Type B pancreatic cell (in vitro differentiated cells): ENCODE measurements around the gene F2RL2. TPM values are rescaled to one million over a fixed set of nuclear protein-coding genes. Genes with fewer than 3 reads are reported as not detected.

ENCODE experiments used
- DNase-seq: peaks from one replicate; pipeline ENCODE4 v3.0.0; 2021; ENCODE audit warnings: mixed read lengths; ENCODE audit not compliant: unreplicated experiment; ENCODE audit errors: extremely low spot score
- H3K27ac Mint-ChIP-seq: 2 replicates; pipeline ENCODE4 v1.8.0; 2021; ENCODE audit warnings: mild to moderate bottlenecking, mixed read lengths
- H3K27me3 Mint-ChIP-seq: 2 replicates; pipeline ENCODE4 v1.8.0; 2021; ENCODE audit warnings: mixed read lengths
- H3K36me3 Mint-ChIP-seq: 2 replicates; pipeline ENCODE4 v1.8.0; 2021; ENCODE audit warnings: mixed read lengths
- H3K4me1 Mint-ChIP-seq: one replicate; pipeline ENCODE4 v1.8.0; 2021; ENCODE audit warnings: mixed read lengths; ENCODE audit not compliant: unreplicated experiment
- H3K4me3 Mint-ChIP-seq: 2 replicates; pipeline ENCODE4 v1.8.0; 2021; ENCODE audit warnings: mild to moderate bottlenecking, mixed read lengths
- H3K9me3 Mint-ChIP-seq: 2 replicates; pipeline ENCODE4 v1.8.0; 2021; ENCODE audit warnings: mixed read lengths
- CTCF ChIP-seq: fragments of 200-600 bp; sonication (generic); conservative IDR thresholded peaks from 2 replicates; pipeline ENCODE4 v1.5.0; 2021; ENCODE audit warnings: antibody characterized with exemption, mild to moderate bottlenecking
- total RNA-seq: library from RNA; stranded (reverse); gene quantifications from 2 replicates; pipeline ENCODE4 v1.2.1, GENCODE V29; 2021; ENCODE audit warnings: low replicate concordance

Gene F2RL2
- total RNA-seq, 1 donor from 2014 or later = 5.1 TPM

- peaks cover 5% of the 10 kb centered on the region for H3K36me3 Mint-ChIP-seq
- peaks cover 4% of the 10 kb centered on the region for H3K27me3 Mint-ChIP-seq
- H3K27ac Mint-ChIP-seq = peak overlapping the region; percentile 15
- peak overlapping the region; percentile 60 for H3K4me3 Mint-ChIP-seq
- TF ChIP-seq CTCF = no peak
- DNase-seq = no peak
- peaks cover 23% of the 10 kb centered on the region for H3K4me1 Mint-ChIP-seq
- no peaks in the 10 kb centered on the region for H3K9me3 Mint-ChIP-seq
Measured at GRCh38 chr5:76622076-76622475, 1.1 kb downstream of the F2RL2 start.

- TF ChIP-seq CTCF = no peak
- no peak for DNase-seq
- H3K4me3 Mint-ChIP-seq = no peak overlapping the region
- H3K27ac Mint-ChIP-seq = no peak overlapping the region
- peaks cover 4% of the 10 kb centered on the region for H3K27me3 Mint-ChIP-seq
- peaks cover 15% of the 10 kb centered on the region for H3K4me1 Mint-ChIP-seq
- no peaks in the 10 kb centered on the region for H3K9me3 Mint-ChIP-seq
- H3K36me3 Mint-ChIP-seq = peaks cover 10% of the 10 kb centered on the region
Measured at GRCh38 chr5:76620166-76620565, 3.0 kb downstream of the F2RL2 start.

GRCh38 chr5:76617675-76618074 lies 5.5 kb downstream of the F2RL2 start:
- Mint-ChIP-seq H3K27ac (no peak overlapping the region), H3K36me3 (peaks cover 10% of the 10 kb centered on the region), H3K4me1 (peaks cover 7% of the 10 kb centered on the region), H3K9me3 (no peaks in the 10 kb centered on the region), H3K4me3 (no peak overlapping the region), H3K27me3 (peaks cover 4% of the 10 kb centered on the region)
- no peak for TF ChIP-seq CTCF
- no peak for DNase-seq

GRCh38 chr5:76617229-76617628 lies 6.0 kb downstream of the F2RL2 start:
- Mint-ChIP-seq H3K27ac (no peak overlapping the region), H3K9me3 (no peaks in the 10 kb centered on the region), H3K36me3 (peaks cover 10% of the 10 kb centered on the region), H3K4me3 (no peak overlapping the region), H3K27me3 (peaks cover 4% of the 10 kb centered on the region), H3K4me1 (peaks cover 6% of the 10 kb centered on the region)
- DNase-seq = no peak
- no peak for TF ChIP-seq CTCF

GRCh38 chr5:76616206-76616605 lies 7.0 kb downstream of the F2RL2 start:
- H3K4me3 Mint-ChIP-seq = no peak overlapping the region
- no peak overlapping the region for H3K27ac Mint-ChIP-seq
- no peak for DNase-seq
- H3K36me3 Mint-ChIP-seq = peaks cover 10% of the 10 kb centered on the region
- no peaks in the 10 kb centered on the region for H3K4me1 Mint-ChIP-seq
- no peaks in the 10 kb centered on the region for H3K27me3 Mint-ChIP-seq
- no peak for TF ChIP-seq CTCF
- H3K9me3 Mint-ChIP-seq = no peaks in the 10 kb centered on the region

GRCh38 chr5:76615759-76616158 lies 7.4 kb downstream of the F2RL2 start:
- no peak overlapping the region for H3K27ac Mint-ChIP-seq
- no peak overlapping the region for H3K4me3 Mint-ChIP-seq
- H3K4me1 Mint-ChIP-seq = no peaks in the 10 kb centered on the region
- peaks cover 10% of the 10 kb centered on the region for H3K36me3 Mint-ChIP-seq
- H3K27me3 Mint-ChIP-seq = no peaks in the 10 kb centered on the region
- DNase-seq = no peak
- no peaks in the 10 kb centered on the region for H3K9me3 Mint-ChIP-seq
- no peak for TF ChIP-seq CTCF
